Limb (tissue), 2 donors: ENCODE measurements around the gene LINGO3.
A peak's percentile ranks its signal among the peaks of the same experiment; 100 is the strongest.
"Not testable (repeated sequence)": the region's sequence is repeated elsewhere in the genome, so short reads cannot be mapped to it uniquely, and the experiment has no call there.

Experiments used
- DNase-seq, 2 donors: peaks; one replicate each; pipeline ENCODE4 v3.0.0-alpha.2; 2016; ENCODE audit errors: extremely low spot score in 2 of 2

The LINGO3 gene

GRCh38 chr19:2283835-2284507 lies 24.0 kb downstream of the LINGO3 start:
- DNase-seq, result no peak

GRCh38 chr19:2282862-2283237 lies 25.1 kb downstream of the LINGO3 start:
- no peak for DNase-seq

- DNase-seq, result peak; percentile 40 to 70
Observed at GRCh38 chr19:2282062-2282861, 25.7 kb downstream of the LINGO3 start, which contains the start of gene PEAK3. Gene PEAK3 (minus strand): TSS chr19:2282175. CDS start chr19:2280931, 1,244 bp downstream.

GRCh38 chr19:2281265-2282061 lies 26.5 kb downstream of the LINGO3 start:
- not testable (repeated sequence) for DNase-seq

- no peak for DNase-seq
Observed at GRCh38 chr19:2280633-2281264, 27.2 kb downstream of the LINGO3 start.

GRCh38 chr19:2278459-2279158 lies 29.3 kb downstream of the LINGO3 start:
- no peak for DNase-seq

GRCh38 chr19:2277138-2277537 lies 30.8 kb downstream of the LINGO3 start:
- DNase-seq, result no peak

GRCh38 chr19:2276429-2276986 lies 31.4 kb downstream of the LINGO3 start:
- DNase-seq, result no peak

GRCh38 chr19:2275588-2276428 lies 32.1 kb downstream of the LINGO3 start:
- DNase-seq, result no peak

GRCh38 chr19:2274931-2275535 lies 32.9 kb downstream of the LINGO3 start:
- DNase-seq, result peak in 1 of 2 donors; percentile 69

GRCh38 chr19:2274185-2274711 lies 33.7 kb downstream of the LINGO3 start:
- no peak for DNase-seq

- peak; percentile 78 to 86 for DNase-seq
Observed at GRCh38 chr19:2273356-2274184, 34.4 kb downstream of the LINGO3 start.

- DNase-seq, result no peak
Observed at GRCh38 chr19:2271234-2272103, 36.5 kb downstream of the LINGO3 start.

GRCh38 chr19:2270423-2271233 lies 37.3 kb downstream of the LINGO3 start:
- DNase-seq, result peak; percentile 57 to 87

GRCh38 chr19:2270157-2270422 lies 37.9 kb downstream of the LINGO3 start:
- DNase-seq, result peak in 1 of 2 donors; percentile 66
